AG04449 (cell line): ENCODE results near the gene SHANK3.

ENCODE experiments used
- CTCF ChIA-PET: fragments of 350-600 bp; formaldehyde crosslinking; extraction: SDS; loops from one replicate; lab custom pipeline; 2021; ENCODE audit warnings: antibody characterized with exemption; lab: Yijun Ruan, JAX
- POLR2A ChIA-PET: fragments of 400-600, 350-600 bp; formaldehyde crosslinking; extraction: SDS; loops from one replicate; lab custom pipeline; 2020; ENCODE audit warnings: antibody characterized with exemption, inconsistent platforms; lab: Yijun Ruan, JAX
- DNase-seq: peaks from one replicate; pipeline ENCODE4 v3.0.0-alpha.2; 2010; ENCODE audit warnings: low read depth, low spot score
- H3K4me3 ChIP-seq: 2 replicates; pipeline ENCODE4 v1.5.1; 2011; ENCODE audit warnings: low read depth, mild to moderate bottlenecking, control low read depth, low read length
- TF ChIP-seq, protein P1 (sequence below): IDR thresholded peaks from one replicate; pipeline ENCODE4 v1.5.1; 2011; ENCODE audit warnings: mild to moderate bottlenecking, moderate library complexity, low read length, control low read depth, inconsistent platforms; ENCODE audit not compliant: insufficient read depth; ENCODE audit errors: missing control alignments

The SHANK3 gene

GRCh38 chr22:50715776-50716175, 43.2 kb downstream of the SHANK3 start:
- no peak overlapping the region for H3K4me3 ChIP-seq
- POLR2A ChIA-PET: no interaction called here
- no peak for DNase-seq
- TF ChIP-seq, protein P1, sequence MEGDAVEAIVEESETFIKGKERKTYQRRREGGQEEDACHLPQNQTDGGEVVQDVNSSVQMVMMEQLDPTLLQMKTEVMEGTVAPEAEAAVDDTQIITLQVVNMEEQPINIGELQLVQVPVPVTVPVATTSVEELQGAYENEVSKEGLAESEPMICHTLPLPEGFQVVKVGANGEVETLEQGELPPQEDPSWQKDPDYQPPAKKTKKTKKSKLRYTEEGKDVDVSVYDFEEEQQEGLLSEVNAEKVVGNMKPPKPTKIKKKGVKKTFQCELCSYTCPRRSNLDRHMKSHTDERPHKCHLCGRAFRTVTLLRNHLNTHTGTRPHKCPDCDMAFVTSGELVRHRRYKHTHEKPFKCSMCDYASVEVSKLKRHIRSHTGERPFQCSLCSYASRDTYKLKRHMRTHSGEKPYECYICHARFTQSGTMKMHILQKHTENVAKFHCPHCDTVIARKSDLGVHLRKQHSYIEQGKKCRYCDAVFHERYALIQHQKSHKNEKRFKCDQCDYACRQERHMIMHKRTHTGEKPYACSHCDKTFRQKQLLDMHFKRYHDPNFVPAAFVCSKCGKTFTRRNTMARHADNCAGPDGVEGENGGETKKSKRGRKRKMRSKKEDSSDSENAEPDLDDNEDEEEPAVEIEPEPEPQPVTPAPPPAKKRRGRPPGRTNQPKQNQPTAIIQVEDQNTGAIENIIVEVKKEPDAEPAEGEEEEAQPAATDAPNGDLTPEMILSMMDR: no peak
- CTCF ChIA-PET: interaction anchor here (1.4 to 1.5 kb wide), 2 partner anchors 14 to 16 kb away, joined by 3 to 4 read pairs; no protein-coding TSS in a partner anchor

GRCh38 chr22:50716290-50717024, 43.8 kb downstream of the SHANK3 start:
- H3K4me3 ChIP-seq: no peak overlapping the region
- CTCF ChIA-PET: interaction anchor here (0.9 to 1.5 kb wide), 3 partner anchors 11 to 15 kb away, joined by 3 to 4 read pairs (median 3); no protein-coding TSS in a partner anchor
- TF ChIP-seq, protein P1: no peak
- POLR2A ChIA-PET: no interaction called here
- DNase-seq: no peak

GRCh38 chr22:50717709-50718351, 45.2 kb downstream of the SHANK3 start:
- H3K4me3 ChIP-seq: no peak overlapping the region
- TF ChIP-seq, protein P1: no peak
- no peak for DNase-seq
- POLR2A ChIA-PET: no interaction called here
- CTCF ChIA-PET: no interaction called here

GRCh38 chr22:50718352-50718709, 45.7 kb downstream of the SHANK3 start:
- H3K4me3 ChIP-seq: no peak overlapping the region
- ChIA-PET POLR2A (no interaction called here), CTCF (no interaction called here)
- no peak for DNase-seq
- TF ChIP-seq, protein P1: no peak

- CTCF ChIA-PET: interaction anchor here (4.8 kb wide), 1 partner anchor 12 kb away, joined by 45 read pairs; no protein-coding TSS in a partner anchor
- H3K4me3 ChIP-seq: no peak overlapping the region
- TF ChIP-seq, protein P1: no peak
- POLR2A ChIA-PET: no interaction called here
- DNase-seq: no peak
These were observed 47.2 kb downstream of the SHANK3 start for GRCh38 chr22:50719814-50720300.
